Immature natural killer cell (primary cell): ENCODE data around the gene OR52E4. TPM values are rescaled to one million over a fixed set of nuclear protein-coding genes. Genes with fewer than 3 reads are reported as not detected.

ENCODE experiments used
- DNase-seq, 3 donors: peaks; one replicate each; pipeline ENCODE4 v3.0.0; 2022; ENCODE audit warnings: mixed read lengths in 1 of 3
- H3K27ac Mint-ChIP-seq, 6 donors: one replicate each; pipeline ENCODE4 v1.8.0; 2020; ENCODE audit warnings: mixed read lengths in 6 of 6, mild to moderate bottlenecking in 5 of 6, inconsistent platforms in 4 of 6, moderate library complexity in 3 of 6
- H3K27me3 Mint-ChIP-seq, 3 donors: one replicate each; pipeline ENCODE4 v1.8.0; 2020 to 2021; ENCODE audit warnings: low read depth in 3 of 3, mild to moderate bottlenecking in 3 of 3, mixed read lengths in 3 of 3, moderate library complexity in 3 of 3, inconsistent platforms in 1 of 3
- H3K36me3 Mint-ChIP-seq, 3 donors: one replicate each; pipeline ENCODE4 v1.8.0; 2020; ENCODE audit warnings: mixed read lengths in 3 of 3, inconsistent platforms in 2 of 3, mild to moderate bottlenecking in 2 of 3
- H3K4me1 Mint-ChIP-seq, 2 donors: one replicate each; pipeline ENCODE4 v1.8.0; 2020; ENCODE audit warnings: inconsistent platforms in 2 of 2, mild to moderate bottlenecking in 2 of 2, mixed read lengths in 2 of 2, moderate library complexity in 1 of 2
- H3K4me3 Mint-ChIP-seq, 5 donors: one replicate each; pipeline ENCODE4 v1.8.0; 2020; ENCODE audit warnings: mild to moderate bottlenecking in 5 of 5, mixed read lengths in 5 of 5, inconsistent platforms in 3 of 5, moderate library complexity in 3 of 5
- H3K9me3 Mint-ChIP-seq, 6 donors: one replicate each; pipeline ENCODE4 v1.8.0; 2020; ENCODE audit warnings: mild to moderate bottlenecking in 6 of 6, mixed read lengths in 6 of 6, inconsistent platforms in 4 of 6, moderate library complexity in 3 of 6
- polyA plus RNA-seq, 3 donors: library from polyadenylated mRNA; unstranded; fragments of 300-500 nt; fragmentation: Illumina TruSeq; gene quantifications; one replicate each; pipeline ENCODE4 v1.2.3, GENCODE V29; 2021

OR52E4 gene
- polyA plus RNA-seq, 3 donors from 2014 or later: not detected

- no peaks in the 10 kb centered on the region for H3K9me3 Mint-ChIP-seq
- H3K27me3 Mint-ChIP-seq: peaks cover 2 to 5% (median 4%) of the 10 kb centered on the region in 3 donors
- no peaks in the 10 kb centered on the region for H3K4me1 Mint-ChIP-seq
- no peak overlapping the region for H3K4me3 Mint-ChIP-seq
- DNase-seq: no peak
- H3K36me3 Mint-ChIP-seq: no peaks in the 10 kb centered on the region
- H3K27ac Mint-ChIP-seq: no peak overlapping the region
These were observed 10.9 kb downstream of the OR52E4 start for GRCh38 chr11:5891216-5891800.

- no peaks in the 10 kb centered on the region for H3K4me1 Mint-ChIP-seq
- H3K27ac Mint-ChIP-seq: no peak within 1 kb of the TSS
- DNase-seq: no peak
- H3K36me3 Mint-ChIP-seq: no peaks in the 10 kb centered on the region
- no peaks in the 10 kb centered on the region for H3K9me3 Mint-ChIP-seq
- H3K4me3 Mint-ChIP-seq: no peak within 1 kb of the TSS
- peaks cover 3 to 5% (median 4%) of the 10 kb centered on the region in 3 donors for H3K27me3 Mint-ChIP-seq
These were observed 12.5 kb downstream of the OR52E4 start, which contains the start of gene OR52E5 for GRCh38 chr11:5892908-5893307. Gene OR52E5 (plus strand): TSS chr11:5893208. CDS start chr11:5900777, 7,569 bp downstream.

- Mint-ChIP-seq H3K27me3 (peaks cover 0 to 4% (median 2%) of the 10 kb centered on the region in 3 donors), H3K36me3 (no peaks in the 10 kb centered on the region), H3K27ac (no peak overlapping the region), H3K9me3 (no peaks in the 10 kb centered on the region), H3K4me3 (no peak overlapping the region), H3K4me1 (no peaks in the 10 kb centered on the region)
- DNase-seq: no peak
These were observed 19.1 kb downstream of the OR52E4 start for GRCh38 chr11:5899534-5899933.

- no peak overlapping the region for H3K4me3 Mint-ChIP-seq
- no peak for DNase-seq
- H3K9me3 Mint-ChIP-seq: peaks cover 3 to 15% (median 6%) of the 10 kb centered on the region in 6 donors
- H3K4me1 Mint-ChIP-seq: no peaks in the 10 kb centered on the region
- no peaks in the 10 kb centered on the region for H3K36me3 Mint-ChIP-seq
- H3K27me3 Mint-ChIP-seq: peaks cover 3 to 9% (median 8%) of the 10 kb centered on the region in 3 donors
- H3K27ac Mint-ChIP-seq: no peak overlapping the region
These were observed 30.1 kb downstream of the OR52E4 start for GRCh38 chr11:5910540-5910939.

GRCh38 chr11:5922749-5923426, 42.5 kb downstream of the OR52E4 start:
- no peak for DNase-seq
- Mint-ChIP-seq H3K4me3 (no peak overlapping the region), H3K4me1 (no peaks in the 10 kb centered on the region), H3K9me3 (peaks cover 0 to 2% (median 0%) of the 10 kb centered on the region in 6 donors), H3K36me3 (no peaks in the 10 kb centered on the region), H3K27ac (no peak overlapping the region), H3K27me3 (peaks cover 0 to 4% (median 1%) of the 10 kb centered on the region in 3 donors)

GRCh38 chr11:5923427-5923776, 43.0 kb downstream of the OR52E4 start:
- Mint-ChIP-seq H3K27ac (no peak overlapping the region), H3K36me3 (no peaks in the 10 kb centered on the region), H3K4me1 (no peaks in the 10 kb centered on the region), H3K9me3 (peaks cover 0 to 3% (median 0%) of the 10 kb centered on the region in 6 donors), H3K27me3 (peaks cover 0 to 4% (median 1%) of the 10 kb centered on the region in 3 donors), H3K4me3 (no peak overlapping the region)
- no peak for DNase-seq

- Mint-ChIP-seq H3K4me3 (no peak overlapping the region), H3K27ac (no peak overlapping the region), H3K9me3 (peaks cover 0 to 3% (median 0%) of the 10 kb centered on the region in 6 donors), H3K4me1 (no peaks in the 10 kb centered on the region), H3K36me3 (no peaks in the 10 kb centered on the region), H3K27me3 (peaks cover 0 to 2% (median 1%) of the 10 kb centered on the region in 3 donors)
- DNase-seq: no peak
These were observed 43.4 kb downstream of the OR52E4 start for GRCh38 chr11:5923794-5924193.

GRCh38 chr11:5928271-5928670, 47.8 kb downstream of the OR52E4 start:
- Mint-ChIP-seq H3K4me1 (no peaks in the 10 kb centered on the region), H3K4me3 (no peak overlapping the region), H3K36me3 (no peaks in the 10 kb centered on the region), H3K27ac (no peak overlapping the region), H3K27me3 (peaks cover 0 to 2% (median 0%) of the 10 kb centered on the region in 3 donors), H3K9me3 (peaks cover 0 to 8% (median 4%) of the 10 kb centered on the region in 6 donors)
- DNase-seq: no peak

- no peak for DNase-seq
- Mint-ChIP-seq H3K27ac (no peak overlapping the region), H3K27me3 (peaks cover 0 to 6% (median 0%) of the 10 kb centered on the region in 3 donors), H3K4me1 (no peaks in the 10 kb centered on the region), H3K9me3 (peaks cover 0 to 8% (median 4%) of the 10 kb centered on the region in 6 donors), H3K36me3 (no peaks in the 10 kb centered on the region), H3K4me3 (no peak overlapping the region)
These were observed 48.4 kb downstream of the OR52E4 start for GRCh38 chr11:5928811-5929210.

GRCh38 chr11:5929571-5930368, 49.3 kb downstream of the OR52E4 start:
- H3K27ac Mint-ChIP-seq: no peak overlapping the region
- peaks cover 0 to 6% (median 0%) of the 10 kb centered on the region in 3 donors for H3K27me3 Mint-ChIP-seq
- DNase-seq: no peak
- no peaks in the 10 kb centered on the region for H3K36me3 Mint-ChIP-seq
- no peaks in the 10 kb centered on the region for H3K4me1 Mint-ChIP-seq
- peaks cover 0 to 8% (median 4%) of the 10 kb centered on the region in 6 donors for H3K9me3 Mint-ChIP-seq
- no peak overlapping the region for H3K4me3 Mint-ChIP-seq

GRCh38 chr11:5930614-5931013, 50.2 kb downstream of the OR52E4 start:
- Mint-ChIP-seq H3K36me3 (no peaks in the 10 kb centered on the region), H3K4me1 (no peaks in the 10 kb centered on the region), H3K4me3 (no peak overlapping the region), H3K27me3 (peaks cover 0 to 8% (median 0%) of the 10 kb centered on the region in 3 donors), H3K9me3 (peaks cover 0 to 8% (median 4%) of the 10 kb centered on the region in 6 donors), H3K27ac (no peak overlapping the region)
- no peak for DNase-seq

GRCh38 chr11:5931061-5931460, 50.6 kb downstream of the OR52E4 start:
- Mint-ChIP-seq H3K36me3 (no peaks in the 10 kb centered on the region), H3K27ac (no peak overlapping the region), H3K4me3 (no peak overlapping the region), H3K4me1 (no peaks in the 10 kb centered on the region), H3K27me3 (peaks cover 0 to 9% (median 0%) of the 10 kb centered on the region in 3 donors), H3K9me3 (peaks cover 0 to 8% (median 4%) of the 10 kb centered on the region in 6 donors)
- no peak for DNase-seq

- Mint-ChIP-seq H3K4me1 (no peaks in the 10 kb centered on the region), H3K27ac (no peak overlapping the region), H3K36me3 (no peaks in the 10 kb centered on the region), H3K27me3 (peaks cover 0 to 9% (median 3%) of the 10 kb centered on the region in 3 donors), H3K4me3 (no peak overlapping the region), H3K9me3 (peaks cover 0 to 8% (median 5%) of the 10 kb centered on the region in 6 donors)
- DNase-seq: no peak
These were observed 52.2 kb downstream of the OR52E4 start for GRCh38 chr11:5932671-5933070.

GRCh38 chr11:5933116-5933515, 52.7 kb downstream of the OR52E4 start:
- Mint-ChIP-seq H3K9me3 (peaks cover 0 to 8% (median 5%) of the 10 kb centered on the region in 6 donors), H3K27me3 (peaks cover 0 to 9% (median 3%) of the 10 kb centered on the region in 3 donors), H3K27ac (no peak overlapping the region), H3K4me3 (no peak overlapping the region), H3K36me3 (no peaks in the 10 kb centered on the region), H3K4me1 (no peaks in the 10 kb centered on the region)
- no peak for DNase-seq
